WTC11 (cell line): ENCODE results near the gene CKAP2L. TPM values are rescaled to one million over a fixed set of nuclear protein-coding genes. Genes with fewer than 3 reads are reported as not detected.

Source experiments
- ATAC-seq: fragments of 200-7000 bp; cut with Tn5 transposase; 2 replicates; pipeline ENCODE4 v1.10.0; 2021; ENCODE audit warnings: mild to moderate bottlenecking, moderate library complexity
- CTCF ChIA-PET: fragments of 300-600 bp; sonication (Branson Sonifier 250); formaldehyde crosslinking; loops from one replicate; lab custom pipeline; 2021; ENCODE audit warnings: antibody characterized with exemption; lab: Charles Lee
- POLR2A ChIA-PET: fragments of 350-600 bp; sonication (Branson Sonifier 250); formaldehyde crosslinking; loops from one replicate; lab custom pipeline; 2021; ENCODE audit warnings: antibody characterized with exemption; lab: Charles Lee
- DNase-seq: peaks from one replicate; pipeline ENCODE4 v3.0.0; 2021; ENCODE audit warnings: low spot score
- H3K27ac Mint-ChIP-seq: 2 replicates; pipeline ENCODE4 v1.8.0; 2021; ENCODE audit warnings: mixed read lengths
- H3K27me3 Mint-ChIP-seq: 2 replicates; pipeline ENCODE4 v1.8.0; 2021; ENCODE audit warnings: low read depth, mild to moderate bottlenecking, moderate library complexity, mixed read lengths
- H3K36me3 Mint-ChIP-seq: 2 replicates; pipeline ENCODE4 v1.8.0; 2021; ENCODE audit warnings: mixed read lengths
- H3K4me1 Mint-ChIP-seq: 2 replicates; pipeline ENCODE4 v1.8.0; 2022; ENCODE audit warnings: mixed read lengths
- H3K4me3 Mint-ChIP-seq: 2 replicates; pipeline ENCODE4 v1.8.0; 2021; ENCODE audit warnings: mild to moderate bottlenecking, moderate library complexity, mixed read lengths
- H3K9me3 Mint-ChIP-seq: 2 replicates; pipeline ENCODE4 v1.8.0; 2021; ENCODE audit warnings: mixed read lengths
- AR ChIP-seq: fragments of 250-450 bp; sonication (Bioruptor Pico); IDR thresholded peaks from 2 replicates; pipeline ENCODE4 v1.9.0; 2021; ENCODE audit warnings: mild to moderate bottlenecking
- E2F5 ChIP-seq: sonication (generic); formaldehyde crosslinking; IDR thresholded peaks from 2 replicates; pipeline ENCODE4 v1.8.1; 2022; ENCODE audit warnings: mild to moderate bottlenecking, moderate library complexity, missing genetic modification reagents
- EMX1 ChIP-seq: fragments of 250-450 bp; sonication (Bioruptor Pico); IDR thresholded peaks from 2 replicates; pipeline ENCODE4 v1.8.0; 2021; ENCODE audit warnings: mild to moderate bottlenecking
- ERG ChIP-seq: fragments of 250-450 bp; sonication (Bioruptor Pico); IDR thresholded peaks from 2 replicates; pipeline ENCODE4 v1.8.0; 2021; ENCODE audit warnings: mild to moderate bottlenecking
- ETV6 ChIP-seq: sonication (generic); formaldehyde crosslinking; IDR thresholded peaks from 2 replicates; pipeline ENCODE4 v1.8.1; 2022; ENCODE audit warnings: mild to moderate bottlenecking, missing genetic modification reagents
- FOXJ3 ChIP-seq: sonication (generic); formaldehyde crosslinking; IDR thresholded peaks from 2 replicates; pipeline ENCODE4 v1.9.0; 2021; ENCODE audit warnings: missing genetic modification reagents, mild to moderate bottlenecking, borderline replicate concordance
- HMGA2 ChIP-seq: fragments of 250-450 bp; sonication (Bioruptor Pico); IDR thresholded peaks from 2 replicates; pipeline ENCODE4 v1.4.0; 2021; ENCODE audit warnings: mild to moderate bottlenecking, moderate library complexity
- IRF1 ChIP-seq: sonication (generic); formaldehyde crosslinking; IDR thresholded peaks from 2 replicates; pipeline ENCODE4 v1.8.0; 2023; ENCODE audit warnings: missing genetic modification reagents
- JAZF1 ChIP-seq: fragments of 250-450 bp; sonication (Bioruptor Pico); IDR thresholded peaks from 2 replicates; pipeline ENCODE4 v1.9.0; 2021; ENCODE audit warnings: moderate library complexity, mild to moderate bottlenecking, inconsistent platforms
- MAX ChIP-seq: sonication (generic); formaldehyde crosslinking; IDR thresholded peaks from 2 replicates; pipeline ENCODE4 v1.8.0; 2022; ENCODE audit warnings: mild to moderate bottlenecking, missing genetic modification reagents
- MLX ChIP-seq: sonication (generic); formaldehyde crosslinking; IDR thresholded peaks from 2 replicates; pipeline ENCODE4 v1.8.1; 2023; ENCODE audit warnings: mild to moderate bottlenecking, missing genetic modification reagents, moderate library complexity
- MXD4 ChIP-seq: fragments of 250-450 bp; sonication (Bioruptor Pico); IDR thresholded peaks from 2 replicates; pipeline ENCODE4 v1.8.0; 2021; ENCODE audit warnings: mild to moderate bottlenecking, moderate library complexity, borderline replicate concordance
- NFE2L1 ChIP-seq: sonication (generic); formaldehyde crosslinking; IDR thresholded peaks from 2 replicates; pipeline ENCODE4 v1.8.1; 2023; ENCODE audit warnings: missing genetic modification reagents
- PRDM15 ChIP-seq: sonication (generic); formaldehyde crosslinking; IDR thresholded peaks from 2 replicates; pipeline ENCODE4 v1.8.0; 2022; ENCODE audit warnings: missing genetic modification reagents
- SOX15 ChIP-seq: fragments of 250-450 bp; sonication (Bioruptor Pico); IDR thresholded peaks from 2 replicates; pipeline ENCODE4 v1.9.0; 2021; ENCODE audit warnings: mild to moderate bottlenecking
- TP53 ChIP-seq: sonication (generic); formaldehyde crosslinking; IDR thresholded peaks from 2 replicates; pipeline ENCODE4 v1.8.1; 2023; ENCODE audit warnings: mild to moderate bottlenecking, missing genetic modification reagents
- USF2 ChIP-seq: sonication (generic); formaldehyde crosslinking; IDR thresholded peaks from 2 replicates; pipeline ENCODE4 v1.8.1; 2023; ENCODE audit warnings: mild to moderate bottlenecking, missing genetic modification reagents, moderate library complexity
- ZMAT4 ChIP-seq: fragments of 250-450 bp; sonication (Bioruptor Pico); IDR thresholded peaks from 2 replicates; pipeline ENCODE4 v1.9.0; 2021; ENCODE audit warnings: mild to moderate bottlenecking
- ZNF219 ChIP-seq: sonication (generic); formaldehyde crosslinking; IDR thresholded peaks from 2 replicates; pipeline ENCODE4 v1.8.0; 2023; ENCODE audit warnings: missing genetic modification reagents, mild to moderate bottlenecking, borderline replicate concordance
- ZNF232 ChIP-seq: sonication (generic); formaldehyde crosslinking; IDR thresholded peaks from 2 replicates; pipeline ENCODE4 v1.8.0; 2022; ENCODE audit warnings: mild to moderate bottlenecking, missing genetic modification reagents
- ZNF317 ChIP-seq: sonication (generic); formaldehyde crosslinking; IDR thresholded peaks from 2 replicates; pipeline ENCODE4 v1.8.1; 2023; ENCODE audit warnings: low read depth, mild to moderate bottlenecking, moderate library complexity, missing genetic modification reagents, borderline replicate concordance
- ZNF416 ChIP-seq: fragments of 250-450 bp; sonication (Bioruptor Pico); IDR thresholded peaks from 2 replicates; pipeline ENCODE4 v1.9.0; 2021; ENCODE audit warnings: mild to moderate bottlenecking, inconsistent platforms
- total RNA-seq: library from RNA; stranded (reverse); gene quantifications from 3 replicates; pipeline ENCODE4 v1.2.3, GENCODE V29; 2021

Gene CKAP2L
- total RNA-seq, 1 experiment from 2014 or later: 25.6 TPM

GRCh38 chr2:112791693-112792230 is 27.4 kb upstream of the CKAP2L start (continued):
- TF ChIP-seq HMGA2 (CRISPR knock-in tag) (no peak), ZNF232 (CRISPR knock-in tag) (no peak), TP53 (CRISPR knock-in tag) (no peak)

GRCh38 chr2:112791019-112791418 is 26.6 kb upstream of the CKAP2L start:
- CTCF ChIA-PET: interaction anchor here (0.6 kb wide), 1 partner anchor 12 kb away, joined by 4 read pairs; no protein-coding TSS in a partner anchor

More at GRCh38 chr2:112791019-112791418, 26.6 kb upstream of the CKAP2L start:
- Mint-ChIP-seq H3K4me1 (peaks cover 47% of the 10 kb centered on the region), H3K27ac (no peak overlapping the region), H3K36me3 (peaks cover 5% of the 10 kb centered on the region), H3K9me3 (peaks cover 7% of the 10 kb centered on the region), H3K4me3 (no peak overlapping the region), H3K27me3 (no peaks in the 10 kb centered on the region; the same call in 1 of the 2 replicates)
- ATAC-seq: peak; percentile 57
- DNase-seq: no peak
- POLR2A ChIA-PET: no interaction called here
- TF ChIP-seq EMX1: no peak
- TF ChIP-seq ZNF317 (CRISPR knock-in tag): no peak
- TF ChIP-seq USF2 (CRISPR knock-in tag): no peak
- TF ChIP-seq FOXJ3 (CRISPR knock-in tag): no peak
- TF ChIP-seq AR (CRISPR knock-in tag): no peak
- no peak for TF ChIP-seq MLX (CRISPR knock-in tag)
- TF ChIP-seq ERG: no peak
- TF ChIP-seq E2F5 (CRISPR knock-in tag): no peak
- no peak for TF ChIP-seq JAZF1 (CRISPR knock-in tag)
- no peak for TF ChIP-seq ZNF232 (CRISPR knock-in tag)
- TF ChIP-seq PRDM15: no peak
- no peak for TF ChIP-seq ETV6
- TF ChIP-seq IRF1 (CRISPR knock-in tag): no peak
- no peak for TF ChIP-seq MXD4
- no peak for TF ChIP-seq SOX15 (CRISPR knock-in tag)
- no peak for TF ChIP-seq ZNF219 (CRISPR knock-in tag)
- no peak for TF ChIP-seq ZNF416 (CRISPR knock-in tag)
- no peak for TF ChIP-seq NFE2L1 (CRISPR knock-in tag)
- TF ChIP-seq ZMAT4 (CRISPR knock-in tag): no peak
- no peak for TF ChIP-seq MAX
